BLaER1 treated with 17β-estradiol and CSF1 and Interleukin-3, amounts not matched to agents 10 nM and 100 nM (cell line): Measurements from ENCODE around the gene PPP1R11.

Experiments used
- H3K27ac ChIP-seq, 11 experiments: shearing (Covaris generic); formaldehyde crosslinking; 2 replicates each; pipeline ENCODE4 v1.8.1; 2022
- H3K27me3 ChIP-seq, 11 experiments: shearing (Covaris generic); formaldehyde crosslinking; 2 replicates each; pipeline ENCODE4 v1.8.1; 2022
- H3K36me3 ChIP-seq, 11 experiments: shearing (Covaris generic); formaldehyde crosslinking; 2 replicates each; pipeline ENCODE4 v1.8.1; 2022
- H3K4me1 ChIP-seq, 10 experiments: shearing (Covaris generic); formaldehyde crosslinking; 2 replicates each; pipeline ENCODE4 v1.8.1; 2022
- H3K4me2 ChIP-seq, 11 experiments: shearing (Covaris generic); formaldehyde crosslinking; 2 replicates each; pipeline ENCODE4 v1.8.1; 2022
- H3K4me3 ChIP-seq, 10 experiments: shearing (Covaris generic); formaldehyde crosslinking; 2 replicates each; pipeline ENCODE4 v1.8.1; 2022
- H3K9ac ChIP-seq, 11 experiments: shearing (Covaris generic); formaldehyde crosslinking; 2 replicates each; pipeline ENCODE4 v1.8.1; 2022
- H3K9me3 ChIP-seq, 11 experiments: shearing (Covaris generic); formaldehyde crosslinking; replicated peaks in 1 of 11; 2 replicates each; pipeline ENCODE4 v1.8.1; 2022
- H4K20me1 ChIP-seq, 11 experiments: shearing (Covaris generic); formaldehyde crosslinking; 2 replicates each; pipeline ENCODE4 v1.8.1; 2022
- Cebpa-rat ChIP-seq, 11 experiments: shearing (Covaris generic); IDR thresholded peaks; 2 replicates each; pipeline ENCODE4 v1.8.1; 2022

The PPP1R11 gene

DNA sequence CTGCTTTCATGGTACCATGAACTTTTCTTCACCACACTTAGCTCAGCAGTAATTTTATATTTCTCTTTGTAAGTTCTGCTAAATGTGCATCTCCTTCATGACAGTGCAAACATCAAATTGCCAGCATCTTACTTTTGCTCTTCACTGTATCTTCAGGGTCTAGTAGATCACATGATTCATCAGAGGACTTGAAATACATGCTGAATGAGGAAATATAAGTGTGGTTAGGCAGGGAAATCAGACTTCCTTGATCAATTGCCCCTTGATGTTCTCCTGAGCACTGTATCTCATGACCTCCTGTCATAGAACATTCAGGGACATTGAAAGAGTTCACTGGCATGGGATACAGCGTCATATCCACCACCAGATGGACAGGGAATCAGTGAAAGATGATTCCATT lies 31.2 kb upstream of the PPP1R11 start:
- H3K4me1 ChIP-seq = peaks cover 0 to 6% (median 2%) of the 10 kb centered on the region in 10 experiments; a peak in 5 of 20 replicates
- no peaks in the 10 kb centered on the region for H3K9me3 ChIP-seq
- H3K36me3 ChIP-seq = peaks cover 0 to 24% (median 8%) of the 10 kb centered on the region in 11 experiments; a peak in 11 of 22 replicates
- H4K20me1 ChIP-seq = no peaks in the 10 kb centered on the region
- no peaks in the 10 kb centered on the region for H3K27me3 ChIP-seq
- peak overlapping the region in 2 of 11 experiments; percentile 1 to 30; a peak in 2 of 22 replicates for H3K4me2 ChIP-seq
- H3K27ac ChIP-seq = no peak overlapping the region
- no peak for TF ChIP-seq Cebpa-rat (IDR thresholded peaks at IDR 0.05)
- no peak overlapping the region for H3K4me3 ChIP-seq
- no peak overlapping the region for H3K9ac ChIP-seq

DNA sequence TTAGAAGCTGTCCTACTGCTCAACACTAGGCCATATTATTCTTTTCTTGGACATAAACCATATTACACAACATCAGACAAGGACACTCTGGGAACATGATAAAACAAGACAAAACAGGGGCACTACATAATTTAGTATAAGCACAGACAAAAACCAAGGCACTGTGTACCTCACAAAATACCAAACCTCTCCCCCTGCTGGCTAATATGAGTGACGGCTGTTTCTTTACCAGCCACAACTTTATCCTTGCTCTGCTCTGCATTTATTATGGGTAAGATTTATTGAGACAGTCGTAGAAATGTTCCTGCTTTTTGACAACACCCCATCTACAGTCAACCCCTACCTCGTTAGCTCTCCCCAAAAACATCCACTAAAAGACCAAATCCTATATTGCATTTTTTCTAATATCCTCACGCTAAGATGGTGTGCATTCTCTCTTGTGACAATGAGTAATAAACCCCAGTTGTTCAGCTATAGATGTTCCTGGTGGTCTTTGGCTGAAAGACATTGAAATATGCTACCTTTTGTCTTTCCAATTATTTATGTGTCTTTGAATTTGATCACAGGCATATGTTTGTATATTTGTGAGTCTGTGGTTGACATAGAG lies 29.7 kb upstream of the PPP1R11 start:
- H3K9ac ChIP-seq = no peak overlapping the region
- H3K4me2 ChIP-seq = no peak overlapping the region
- H3K27me3 ChIP-seq = no peaks in the 10 kb centered on the region
- no peak overlapping the region for H3K4me3 ChIP-seq
- TF ChIP-seq Cebpa-rat (IDR thresholded peaks at IDR 0.05) = no peak
- H3K4me1 ChIP-seq = peaks cover 0 to 10% (median 2%) of the 10 kb centered on the region in 10 experiments; a peak in 6 of 20 replicates
- H3K9me3 ChIP-seq = no peaks in the 10 kb centered on the region
- no peak overlapping the region for H3K27ac ChIP-seq
- H4K20me1 ChIP-seq = no peaks in the 10 kb centered on the region
- peaks cover 0 to 22% (median 8%) of the 10 kb centered on the region in 11 experiments; a peak in 11 of 22 replicates for H3K36me3 ChIP-seq

DNA sequence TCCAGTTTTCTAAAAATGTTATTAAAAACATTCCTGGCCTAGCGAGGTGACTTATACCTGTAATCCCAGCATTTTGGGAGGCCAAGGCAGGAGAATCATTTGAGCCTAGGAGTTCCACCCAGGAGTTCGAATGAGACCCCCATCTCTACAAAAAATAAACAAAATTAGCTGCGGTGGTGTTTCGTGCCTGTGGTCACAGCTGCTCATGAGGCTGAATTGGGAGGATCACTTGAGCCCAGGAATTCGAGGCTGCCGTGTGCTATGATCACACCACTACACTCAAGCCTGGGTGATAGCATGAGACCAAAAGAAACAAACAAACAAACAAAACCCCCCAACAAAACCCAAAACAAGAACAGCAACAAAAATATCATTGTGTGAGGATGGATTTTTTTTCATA lies 25.8 kb upstream of the PPP1R11 start:
- no peaks in the 10 kb centered on the region for H3K9me3 ChIP-seq
- H3K27me3 ChIP-seq = no peaks in the 10 kb centered on the region
- no peak overlapping the region for H3K9ac ChIP-seq
- no peaks in the 10 kb centered on the region for H4K20me1 ChIP-seq
- no peaks in the 10 kb centered on the region; a peak in 1 of 22 replicates for H3K36me3 ChIP-seq
- H3K4me3 ChIP-seq = no peak overlapping the region
- H3K4me1 ChIP-seq = peaks cover 0 to 14% (median 8%) of the 10 kb centered on the region in 10 experiments; a peak in 11 of 20 replicates
- no peak for TF ChIP-seq Cebpa-rat (IDR thresholded peaks at IDR 0.05)
- H3K4me2 ChIP-seq = no peak overlapping the region
- no peak overlapping the region for H3K27ac ChIP-seq

DNA sequence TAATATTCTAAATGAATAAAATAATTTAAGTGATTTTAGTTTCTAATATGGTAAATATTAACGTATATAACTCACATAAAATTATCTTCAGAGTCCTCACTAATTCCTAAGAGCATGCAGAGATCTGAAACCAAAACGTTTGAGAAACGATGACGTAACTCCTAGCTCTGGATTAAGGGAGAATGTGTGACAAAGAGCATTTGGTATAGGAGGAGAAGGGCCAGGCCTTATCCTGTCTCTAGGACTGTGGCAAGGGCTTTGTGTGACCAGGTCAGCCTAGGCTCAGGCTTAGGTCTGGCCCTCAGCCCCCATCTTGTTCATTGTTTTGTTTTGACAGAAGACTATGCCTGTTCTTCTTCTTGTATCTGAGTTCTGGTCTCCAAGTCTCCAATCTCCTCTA lies 25.2 kb upstream of the PPP1R11 start:
- no peak overlapping the region for H3K27ac ChIP-seq
- H3K9me3 ChIP-seq = no peaks in the 10 kb centered on the region
- no peak overlapping the region for H3K9ac ChIP-seq
- H3K4me1 ChIP-seq = peaks cover 0 to 15% (median 8%) of the 10 kb centered on the region in 10 experiments; a peak in 11 of 20 replicates
- no peak for TF ChIP-seq Cebpa-rat (IDR thresholded peaks at IDR 0.05)
- H3K4me2 ChIP-seq = no peak overlapping the region
- no peaks in the 10 kb centered on the region for H3K27me3 ChIP-seq
- no peak overlapping the region for H3K4me3 ChIP-seq
- no peaks in the 10 kb centered on the region for H4K20me1 ChIP-seq
- H3K36me3 ChIP-seq = no peaks in the 10 kb centered on the region

DNA sequence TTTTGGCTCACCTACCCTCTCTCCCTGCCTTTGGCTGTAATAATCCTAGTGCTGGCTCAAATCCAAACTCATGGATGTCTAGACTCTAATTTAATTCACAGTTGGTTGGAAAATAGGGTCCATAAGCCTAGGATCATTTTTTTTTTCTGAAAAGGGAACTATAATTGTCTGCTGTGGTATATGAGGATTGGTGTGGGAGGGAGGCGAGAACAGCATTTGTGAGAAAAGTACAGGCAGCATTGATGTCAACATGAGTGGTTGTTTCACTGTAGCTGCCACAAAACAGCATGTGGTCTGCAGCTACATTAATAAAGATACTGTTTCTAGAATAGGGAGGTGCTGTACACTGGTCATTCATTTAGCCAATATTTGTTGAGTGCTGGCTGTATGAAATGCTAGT lies 24.5 kb upstream of the PPP1R11 start:
- H3K9me3 ChIP-seq = no peaks in the 10 kb centered on the region
- no peak overlapping the region; a peak in 1 of 22 replicates for H3K9ac ChIP-seq
- peaks cover 0 to 21% (median 8%) of the 10 kb centered on the region in 10 experiments; a peak in 11 of 20 replicates for H3K4me1 ChIP-seq
- H3K4me3 ChIP-seq = no peak overlapping the region
- peak overlapping the region in 2 of 11 experiments; percentile 19; a peak in 3 of 22 replicates for H3K4me2 ChIP-seq
- TF ChIP-seq Cebpa-rat (IDR thresholded peaks at IDR 0.05) = no peak
- H3K27ac ChIP-seq = no peak overlapping the region
- no peaks in the 10 kb centered on the region for H3K27me3 ChIP-seq
- no peaks in the 10 kb centered on the region for H3K36me3 ChIP-seq
- H4K20me1 ChIP-seq = no peaks in the 10 kb centered on the region

DNA sequence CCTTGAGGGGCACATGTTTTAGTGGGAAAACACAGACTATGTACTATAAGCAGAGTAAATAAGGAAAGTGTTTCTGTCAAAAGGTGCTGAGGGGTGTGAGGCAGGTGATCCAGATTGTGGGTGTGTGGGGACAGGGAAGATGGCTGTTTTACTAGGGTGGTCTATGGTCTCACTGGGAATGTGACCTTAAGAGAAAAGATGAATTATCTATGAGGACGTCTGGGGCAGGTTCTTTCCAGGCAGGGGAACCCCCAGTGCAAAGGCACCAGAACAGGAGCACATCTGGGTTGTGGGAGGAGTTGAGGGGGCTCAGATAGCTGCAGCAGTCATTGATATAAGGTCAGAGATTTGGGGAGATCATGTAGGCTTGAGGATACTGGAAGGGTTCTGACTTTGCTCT lies 24.1 kb upstream of the PPP1R11 start:
- Histone ChIP-seq H3K4me3 (no peak overlapping the region), H3K27me3 (no peaks in the 10 kb centered on the region), H3K9ac (no peak overlapping the region; a peak in 1 of 22 replicates), H3K9me3 (no peaks in the 10 kb centered on the region), H3K27ac (no peak overlapping the region), H3K36me3 (no peaks in the 10 kb centered on the region), H3K4me1 (peaks cover 0 to 21% (median 8%) of the 10 kb centered on the region in 10 experiments; a peak in 11 of 20 replicates), H4K20me1 (no peaks in the 10 kb centered on the region), H3K4me2 (peak overlapping the region in 2 of 11 experiments; percentile 19; a peak in 3 of 22 replicates)
- TF ChIP-seq Cebpa-rat (IDR thresholded peaks at IDR 0.05) = no peak

DNA sequence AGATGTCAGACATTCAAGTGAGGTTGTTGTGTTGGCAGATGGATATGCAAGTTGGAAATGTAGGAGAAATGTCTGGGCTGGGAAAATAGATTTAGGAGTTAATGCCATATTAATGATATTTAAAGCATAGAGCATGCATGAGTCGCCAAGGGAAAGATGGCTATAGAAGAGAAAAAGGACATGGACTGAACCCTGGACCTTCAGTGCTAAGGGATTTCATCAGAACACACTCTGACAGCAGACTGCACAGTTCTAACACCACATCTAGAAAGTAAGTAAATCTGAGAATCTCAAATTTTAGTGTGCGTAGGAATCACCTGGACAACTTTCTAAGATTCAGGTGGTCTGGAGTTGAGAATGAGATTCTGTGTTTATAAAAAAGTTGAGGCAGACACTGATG lies 23.3 kb upstream of the PPP1R11 start:
- TF ChIP-seq Cebpa-rat (IDR thresholded peaks at IDR 0.05) = no peak
- no peak overlapping the region for H3K4me3 ChIP-seq
- H3K9ac ChIP-seq = no peak overlapping the region
- H3K9me3 ChIP-seq = no peaks in the 10 kb centered on the region
- H4K20me1 ChIP-seq = no peaks in the 10 kb centered on the region
- H3K4me2 ChIP-seq = no peak overlapping the region
- H3K36me3 ChIP-seq = no peaks in the 10 kb centered on the region
- H3K27me3 ChIP-seq = no peaks in the 10 kb centered on the region
- peaks cover 0 to 21% (median 8%) of the 10 kb centered on the region in 10 experiments; a peak in 11 of 20 replicates for H3K4me1 ChIP-seq
- H3K27ac ChIP-seq = no peak overlapping the region

DNA sequence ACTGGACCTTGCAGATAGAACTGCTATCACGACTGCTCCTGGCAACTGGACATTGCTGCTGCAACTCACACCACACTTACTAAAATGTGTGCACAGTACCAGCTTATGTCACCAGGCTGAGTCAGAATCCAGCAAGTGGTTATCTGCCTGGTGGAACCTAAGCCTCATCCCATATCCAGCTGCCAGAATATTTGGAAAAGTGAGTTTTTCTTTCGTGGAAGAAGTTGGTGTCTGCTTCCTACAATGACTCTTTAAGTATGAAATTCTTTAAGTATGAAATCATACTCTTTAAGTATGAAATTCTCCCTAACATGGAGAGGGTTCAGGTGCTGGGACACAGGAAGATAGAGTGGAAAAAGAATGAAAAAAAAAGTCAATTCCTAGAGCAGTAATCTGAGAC lies 22.4 kb upstream of the PPP1R11 start:
- Histone ChIP-seq H3K27me3 (no peaks in the 10 kb centered on the region), H3K9ac (no peak overlapping the region), H3K4me1 (peaks cover 0 to 21% (median 8%) of the 10 kb centered on the region in 10 experiments; a peak in 11 of 20 replicates), H3K36me3 (no peaks in the 10 kb centered on the region), H3K9me3 (no peaks in the 10 kb centered on the region), H3K27ac (no peak overlapping the region), H3K4me2 (no peak overlapping the region), H3K4me3 (no peak overlapping the region), H4K20me1 (no peaks in the 10 kb centered on the region)
- no peak for TF ChIP-seq Cebpa-rat (IDR thresholded peaks at IDR 0.05)

DNA sequence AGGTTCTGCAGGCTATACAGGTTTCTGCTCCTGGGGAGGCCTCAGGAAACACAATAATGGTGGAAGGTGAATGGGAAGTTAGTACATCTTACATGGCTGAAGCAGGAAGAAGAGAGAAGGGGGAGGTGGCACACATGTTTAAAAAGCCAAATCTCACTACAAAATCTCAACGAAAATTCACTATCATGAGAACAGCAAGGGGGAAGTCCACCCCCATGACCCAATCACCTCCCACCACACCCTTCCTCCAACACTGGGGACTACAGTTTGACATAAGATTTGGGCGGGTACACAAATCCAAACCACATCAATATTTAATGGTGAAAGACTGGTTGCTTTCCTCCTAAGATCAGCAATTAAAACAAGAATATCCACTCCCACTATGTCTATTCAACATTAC lies 19.8 kb upstream of the PPP1R11 start:
- H3K4me2 ChIP-seq = peak overlapping the region in 1 of 11 experiments; percentile 37; a peak in 2 of 22 replicates
- TF ChIP-seq Cebpa-rat (IDR thresholded peaks at IDR 0.05) = no peak

More for the DNA sequence above, 19.8 kb upstream of the PPP1R11 start:
- H3K27me3 ChIP-seq = no peaks in the 10 kb centered on the region
- H3K36me3 ChIP-seq = peaks cover 0 to 3% (median 0%) of the 10 kb centered on the region in 11 experiments; a peak in 1 of 22 replicates
- no peak overlapping the region for H3K9ac ChIP-seq
- no peak overlapping the region for H3K27ac ChIP-seq
- no peak overlapping the region for H3K4me3 ChIP-seq
- no peaks in the 10 kb centered on the region for H4K20me1 ChIP-seq
- no peaks in the 10 kb centered on the region for H3K9me3 ChIP-seq
- peaks cover 0 to 18% (median 8%) of the 10 kb centered on the region in 10 experiments; a peak in 11 of 20 replicates for H3K4me1 ChIP-seq
